ENCODE data around the gene SPAG17. TPM values are rescaled to one million over a fixed set of nuclear protein-coding genes. Genes with fewer than 3 reads are reported as not detected.

SPAG17 gene
- total and polyA plus RNA-seq, 7 donors = not detected

GRCh38 chr1:118100686-118101514, 84.1 kb downstream of the SPAG17 start:
- DNase-seq = no peak
- TF ChIP-seq POLR2A (IDR thresholded peaks at IDR 0.05) (no peak), CTCF (IDR thresholded peaks at IDR 0.05) (no peak), EP300 (IDR thresholded peaks at IDR 0.05) (no peak)
- Histone ChIP-seq H3K4me1 (no peaks in the 10 kb centered on the region), H3K36me3 (no peaks in the 10 kb centered on the region), H3K27ac (no peak overlapping the region), H3K27me3 (no peaks in the 10 kb centered on the region), H3K4me3 (no peak overlapping the region), H3K9me3 (peaks cover 0 to 4% (median 0%) of the 10 kb centered on the region in 4 donors)
- intact Hi-C loops (cut with DNase I) = no loop called here

GRCh38 chr1:118099686-118100085, 85.3 kb downstream of the SPAG17 start:
- no peaks in the 10 kb centered on the region for H3K36me3 ChIP-seq
- 38 to 77% methylated on average over 5 of the region's 5 CpGs for WGBS, 2 donors
- no peak for DNase-seq
- no peak overlapping the region for H3K27ac ChIP-seq
- peaks cover 0 to under 1% (median 0%) of the 10 kb centered on the region in 4 donors for H3K9me3 ChIP-seq
- no peak overlapping the region for H3K4me3 ChIP-seq
- no peaks in the 10 kb centered on the region for H3K27me3 ChIP-seq
- intact Hi-C loops (cut with DNase I) = no loop called here
- no peaks in the 10 kb centered on the region for H3K4me1 ChIP-seq
- TF ChIP-seq EP300 (IDR thresholded peaks at IDR 0.05) = no peak
- no peak for TF ChIP-seq CTCF (IDR thresholded peaks at IDR 0.05)
- no peak for TF ChIP-seq POLR2A (IDR thresholded peaks at IDR 0.05)
- TF ChIP-seq POLR2AphosphoS5 (IDR thresholded peaks at IDR 0.05) = no peak

GRCh38 chr1:118097622-118098348, 87.2 kb downstream of the SPAG17 start:
- H3K27me3 ChIP-seq = no peaks in the 10 kb centered on the region
- TF ChIP-seq CTCF (IDR thresholded peaks at IDR 0.05) (no peak), POLR2AphosphoS5 (IDR thresholded peaks at IDR 0.05) (no peak), POLR2A (IDR thresholded peaks at IDR 0.05) (no peak)
- H3K9me3 ChIP-seq = no peaks in the 10 kb centered on the region
- no peaks in the 10 kb centered on the region for H3K36me3 ChIP-seq
- H3K4me1 ChIP-seq = no peaks in the 10 kb centered on the region
- no peak overlapping the region for H3K4me3 ChIP-seq
- DNase-seq = no peak
- no peak overlapping the region for H3K27ac ChIP-seq
- intact Hi-C loops (cut with DNase I) = no loop called here
- WGBS, 2 donors = 75 to 76% methylated on average over 3 of the region's 3 CpGs

- Histone ChIP-seq H3K27me3 (no peaks in the 10 kb centered on the region), H3K9me3 (no peaks in the 10 kb centered on the region), H3K4me3 (no peak overlapping the region), H3K36me3 (no peaks in the 10 kb centered on the region), H3K4me1 (no peaks in the 10 kb centered on the region), H3K27ac (no peak overlapping the region)
- intact Hi-C loops (cut with DNase I) = no loop called here
- TF ChIP-seq CTCF (IDR thresholded peaks at IDR 0.05) = no peak
- TF ChIP-seq POLR2A (IDR thresholded peaks at IDR 0.05) = no peak
- no peak for TF ChIP-seq EP300 (IDR thresholded peaks at IDR 0.05)
- TF ChIP-seq POLR2AphosphoS5 (IDR thresholded peaks at IDR 0.05) = no peak
- no peak for DNase-seq
These were observed 92.0 kb downstream of the SPAG17 start for GRCh38 chr1:118093017-118093416.

All from sigmoid colon (tissue), 7 donors.